GM12878 (cell line): ENCODE measurements around the gene JUN. TPM values are rescaled to one million over a fixed set of nuclear protein-coding genes. Genes with fewer than 3 reads are reported as not detected.

Experiments
- ATAC-seq: fragments of 200-7000 bp; cut with Tn5 transposase; 3 replicates; pipeline ENCODE4 v1.9.1; 2020; ENCODE audit warnings: mild to moderate bottlenecking, moderate library complexity
- BruUV-seq: library from RNA; stranded (reverse); fragments of 400-500 nt; replicated peaks from 2 replicates; lab custom pipeline; 2021; lab: Mats Ljungman, UMichigan
- CTCF ChIA-PET: fragments of 300-600 bp; sonication (Branson Sonifier 250); formaldehyde crosslinking; extraction: SDS; loops from one replicate; lab custom pipeline; 2021; ENCODE audit warnings: inconsistent platforms; lab: Yijun Ruan, JAX
- POLR2A ChIA-PET: fragments of 350-600 bp; formaldehyde crosslinking; extraction: SDS; loops from one replicate; lab custom pipeline; 2021; ENCODE audit warnings: inconsistent platforms; lab: Charles Lee
- RAD21 ChIA-PET: fragments of 300-600 bp; sonication (Branson Sonifier 250); formaldehyde crosslinking; loops from one replicate; lab custom pipeline; 2023; ENCODE audit warnings: antibody characterized with exemption; ENCODE audit not compliant: unreplicated experiment; lab: Charles Lee
- SMC1A ChIA-PET: fragments of 300-600 bp; sonication (Branson Sonifier 250); formaldehyde crosslinking; loops from one replicate; lab custom pipeline; 2023; ENCODE audit not compliant: unreplicated experiment, uncharacterized antibody; lab: Charles Lee
- DNase-seq: peaks from one replicate; pipeline ENCODE4 v3.0.0-alpha.2; 2011; ENCODE audit warnings: low read depth, low spot score
- FAIRE-seq: peaks from 3 replicates; lab custom pipeline; 2011; peaks lifted over from hg19 to GRCh38; lab: Jason Lieb, UNC
- H2AFZ ChIP-seq: 2 replicates; pipeline ENCODE4 v1.6.0; 2011; ENCODE audit warnings: low read depth, low read length, control low read depth; ENCODE audit not compliant: control insufficient read depth
- H3K27ac ChIP-seq: 2 replicates; pipeline ENCODE4 v1.5.1; 2011; ENCODE audit warnings: control low read depth; ENCODE audit not compliant: control insufficient read depth, insufficient read depth
- H3K27me3 ChIP-seq, 2 experiments: replicated peaks in 1 of 2; 2 replicates each; pipeline versions ENCODE4 v1.6.0 to v1.6.1; 2011; ENCODE audit warnings: low read length in 1 of 2; ENCODE audit not compliant: control insufficient read depth in 2 of 2, insufficient read depth in 2 of 2
- H3K36me3 ChIP-seq, 2 experiments: 2 replicates each; pipeline ENCODE4 v1.5.1; 2011; ENCODE audit warnings: low read length in 1 of 2; ENCODE audit not compliant: control insufficient read depth in 2 of 2, insufficient read depth in 2 of 2
- H3K4me1 ChIP-seq: 2 replicates; pipeline ENCODE4 v1.6.1; 2011; ENCODE audit warnings: mild to moderate bottlenecking, low read length, moderate library complexity, mixed read lengths; ENCODE audit not compliant: control insufficient read depth, insufficient read depth
- H3K4me2 ChIP-seq: 2 replicates; pipeline ENCODE4 v1.6.0; 2011; ENCODE audit warnings: control low read depth; ENCODE audit not compliant: control insufficient read depth, insufficient read depth
- H3K4me3 ChIP-seq: fragments of 200-600 bp; sonication (generic); 2 replicates; pipeline ENCODE4 v1.5.1; 2016
- H3K79me2 ChIP-seq: 2 replicates; pipeline ENCODE4 v1.6.0; 2011; ENCODE audit warnings: low read length; ENCODE audit not compliant: control insufficient read depth, insufficient read depth
- H3K9ac ChIP-seq: 2 replicates; pipeline ENCODE4 v1.8.0; 2011; ENCODE audit warnings: low read length, control low read depth, mixed read lengths; ENCODE audit not compliant: control insufficient read depth, insufficient read depth
- H3K9me3 ChIP-seq: replicated peaks from 3 replicates; pipeline ENCODE4 v1.5.1; 2011; ENCODE audit warnings: mild to moderate bottlenecking, low read length; ENCODE audit not compliant: control insufficient read depth, insufficient read depth
- H4K20me1 ChIP-seq: 2 replicates; pipeline ENCODE4 v1.6.0; 2011; ENCODE audit not compliant: control insufficient read depth, insufficient read depth
- ATF7 ChIP-seq: fragments of 450-650 bp; IDR thresholded peaks from 2 replicates; pipeline ENCODE4 v1.6.1; 2016; ENCODE audit warnings: low read depth, mild to moderate bottlenecking
- CHD4 ChIP-seq: fragments of 200-600 bp; sonication (generic); IDR thresholded peaks from 2 replicates; pipeline ENCODE4 v1.6.1; 2016; ENCODE audit warnings: mild to moderate bottlenecking
- JUNB ChIP-seq: IDR thresholded peaks from 2 replicates; pipeline ENCODE4 v1.6.1; 2016; ENCODE audit warnings: antibody characterized with exemption, mild to moderate bottlenecking
- NR2F1 ChIP-seq: fragments of 450-650 bp; conservative IDR thresholded peaks from 2 replicates; pipeline ENCODE4 v1.6.1; 2017; ENCODE audit warnings: mild to moderate bottlenecking
- SRF ChIP-seq, 2 experiments: IDR thresholded peaks; 2 replicates each; pipeline ENCODE4 v1.6.1; 2011; ENCODE audit warnings: low read depth in 2 of 2, low read length in 2 of 2, mild to moderate bottlenecking in 1 of 2, moderate library complexity in 1 of 2
- USF2 ChIP-seq: IDR thresholded peaks from 2 replicates; pipeline ENCODE4 v1.6.1; 2011; ENCODE audit warnings: low read depth, low read length, improper control_type of control experiment, borderline replicate concordance
- WGBS: methylation state at CpG from one replicate; pipeline ENCODE4 v1.1.6; 2016; ENCODE audit warnings: low lambda C conversion rate; ENCODE audit not compliant: insufficient replicate concordance, insufficient coverage; ENCODE audit errors: missing lambda C conversion rate; 5-methylcytosine and 5-hydroxymethylcytosine counted together
- in situ Hi-C: fragments of 300-500 bp; cut with MboI; formaldehyde crosslinking; loops from 9 replicates; pipeline ENCODE4 v1.14.3; 2018; ENCODE audit warnings: mixed read lengths
- intact Hi-C: fragments of 100-400 bp; cut with micrococcal nuclease; formaldehyde crosslinking; loops from one replicate; pipeline ENCODE4 v1.14.2; 2022; ENCODE audit not compliant: unreplicated experiment
- polyA plus RNA-seq, 11 experiments: library from polyadenylated mRNA; depleted of rRNA in 4 of 11; unstranded in 6 of 11; stranded (reverse) in 5 of 11; fragments of >200 nt; fragmentation: Nextera tagmentation in 4 of 11; fragmentation: Illumina TruSeq in 1 of 11; extraction: Ambion mirVana in 4 of 11; extraction: Trizol in 1 of 11; gene quantifications; 1 replicate in 1 of 11; 2 replicates in 10 of 11; pipeline versions ENCODE4 v1.2.1 to v1.2.3, GENCODE V29; 2011 to 2016; ENCODE audit warnings: inconsistent platforms in 2 of 11, missing spikeins in 2 of 11, low read depth in 1 of 11
- total RNA-seq, 4 experiments: library from RNA; depleted of rRNA in 3 of 4; stranded (reverse); fragments of >200 nt in 3 of 4; fragmentation: Illumina TruSeq in 1 of 4; extraction: Trizol in 1 of 4; gene quantifications; 2 replicates each; pipeline versions ENCODE4 v1.2.1 to v1.2.3, GENCODE V29; 2013 to 2021
- TF ChIP-seq, protein P1 (sequence below): IDR thresholded peaks from 2 replicates; pipeline ENCODE4 v1.6.1; 2011; ENCODE audit warnings: borderline replicate concordance, low read depth, mild to moderate bottlenecking, moderate library complexity, low read length; ENCODE audit not compliant: insufficient read depth, poor library complexity, severe bottlenecking

JUN gene
- total and polyA plus RNA-seq, 10 of the 15 experiments (the other 5 are each of a cell fraction or from before 2014, with no cell fraction given): 0.18 to 8.4 (median 2.8) TPM

- Histone ChIP-seq H3K4me3 (no peak overlapping the region), H3K79me2 (no peaks in the 10 kb centered on the region), H3K36me3 (no peaks in the 10 kb centered on the region), H3K27ac (no peak overlapping the region), H4K20me1 (no peaks in the 10 kb centered on the region), H3K9me3 (no peaks in the 10 kb centered on the region), H3K4me2 (no peak overlapping the region), H2AFZ (no peak overlapping the region), H3K27me3 (no peaks in the 10 kb centered on the region), H3K4me1 (peaks cover 19% of the 10 kb centered on the region), H3K9ac (no peak overlapping the region)
- FAIRE-seq (no peak), ATAC-seq (no peak), DNase-seq (no peak)
- ChIA-PET CTCF (interaction anchor here (0.9 kb wide), 1 partner anchor 9 kb away, joined by 4 read pairs; no protein-coding TSS in a partner anchor), SMC1A (no interaction called here), POLR2A (no interaction called here), RAD21 (no interaction called here)
- 47% methylated on average over 3 of the region's 3 CpGs for WGBS
- intact Hi-C loops: no loop called here
- in situ Hi-C loops: no loop called here
- TF ChIP-seq, protein P1, sequence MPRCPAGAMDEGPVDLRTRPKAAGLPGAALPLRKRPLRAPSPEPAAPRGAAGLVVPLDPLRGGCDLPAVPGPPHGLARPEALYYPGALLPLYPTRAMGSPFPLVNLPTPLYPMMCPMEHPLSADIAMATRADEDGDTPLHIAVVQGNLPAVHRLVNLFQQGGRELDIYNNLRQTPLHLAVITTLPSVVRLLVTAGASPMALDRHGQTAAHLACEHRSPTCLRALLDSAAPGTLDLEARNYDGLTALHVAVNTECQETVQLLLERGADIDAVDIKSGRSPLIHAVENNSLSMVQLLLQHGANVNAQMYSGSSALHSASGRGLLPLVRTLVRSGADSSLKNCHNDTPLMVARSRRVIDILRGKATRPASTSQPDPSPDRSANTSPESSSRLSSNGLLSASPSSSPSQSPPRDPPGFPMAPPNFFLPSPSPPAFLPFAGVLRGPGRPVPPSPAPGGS: no peak
- TF ChIP-seq JUNB (no peak), CHD4 (no peak), SRF (IDR thresholded peaks at IDR 0.05; ENCODE audit: low read depth in 2 of 2, low read length in 2 of 2) (no peak), USF2 (no peak), ATF7 (no peak), NR2F1 (no peak)
- BruUV-seq: no TSS peak
These were observed 28.6 kb upstream of the JUN start for GRCh38 chr1:58812468-58812867.
